HepG2 (cell line): ENCODE results near the gene MTMR4. TPM values are rescaled to one million over a fixed set of nuclear protein-coding genes. Genes with fewer than 3 reads are reported as not detected.

Source experiments
- ATAC-seq: fragments of 200-7000 bp; cut with Tn5 transposase; 3 replicates; pipeline ENCODE4 v1.9.1; 2020; ENCODE audit warnings: mild to moderate bottlenecking, moderate library complexity
- BruUV-seq: library from RNA; stranded (reverse); fragments of 400-500 nt; replicated peaks from 2 replicates; lab custom pipeline; 2021; lab: Mats Ljungman, UMichigan
- CTCF ChIA-PET: fragments of 300-600 bp; formaldehyde crosslinking; extraction: SDS; loops from one replicate; lab custom pipeline; 2021; ENCODE audit warnings: low total read pairs, inconsistent platforms, low intra/inter-chr PET ratio; lab: Yijun Ruan, JAX
- POLR2A ChIA-PET: fragments of 350-600 bp; sonication (Branson Sonifier 250); formaldehyde crosslinking; loops from one replicate; lab custom pipeline; 2020; ENCODE audit warnings: antibody characterized with exemption, inconsistent platforms; lab: Yijun Ruan, JAX
- DNase-seq: peaks from one replicate; pipeline ENCODE4 v3.0.0-alpha.2; 2015; ENCODE audit warnings: low spot score
- FAIRE-seq: peaks from 3 replicates; lab custom pipeline; 2011; peaks lifted over from hg19 to GRCh38; lab: Jason Lieb, UNC
- H2AFZ ChIP-seq: one replicate; pipeline ENCODE4 v1.6.1; 2011; ENCODE audit warnings: low read length, inconsistent platforms
- H3K27ac ChIP-seq: fragments of 300-600 bp; 3 replicates; pipeline ENCODE4 v1.8.0; 2011; ENCODE audit warnings: mixed run types, mild to moderate bottlenecking, mixed read lengths, low read length, inconsistent platforms; ENCODE audit not compliant: insufficient read depth; ENCODE audit errors: extremely low read length
- H3K27me3 ChIP-seq, 2 experiments: fragments of 200-600 bp in 1 of 2; 2 replicates in 1 of 2; 3 replicates in 1 of 2; pipeline versions ENCODE4 v1.6.0 to v1.8.0; 2011; ENCODE audit warnings: low read length in 2 of 2, mild to moderate bottlenecking in 2 of 2, moderate library complexity in 2 of 2, inconsistent platforms in 1 of 2; ENCODE audit not compliant: insufficient read depth in 2 of 2, control insufficient read depth in 1 of 2
- H3K36me3 ChIP-seq, 2 experiments: fragments of 200-600 bp in 1 of 2; replicated peaks in 1 of 2; 2 replicates in 1 of 2; 3 replicates in 1 of 2; pipeline versions ENCODE4 v1.5.1 to v1.8.0; 2011; ENCODE audit warnings: low read length in 2 of 2, inconsistent platforms in 1 of 2; ENCODE audit not compliant: insufficient read depth in 2 of 2, control insufficient read depth in 1 of 2
- H3K4me1 ChIP-seq: 2 replicates; pipeline ENCODE4 v1.5.1; 2012; ENCODE audit warnings: low read length, inconsistent platforms; ENCODE audit not compliant: insufficient read depth
- H3K4me2 ChIP-seq: 2 replicates; pipeline ENCODE4 v1.6.0; 2011; ENCODE audit warnings: low read depth, low read length, inconsistent platforms
- H3K4me3 ChIP-seq, 3 experiments: fragments of 200-600 bp in 1 of 3; sonication (generic), shearing (Covaris generic) in 1 of 3; replicated peaks in 1 of 3; 2 replicates each; pipeline ENCODE4 v1.5.1; 2011 to 2016; ENCODE audit warnings: low read length in 3 of 3, inconsistent platforms in 2 of 3, low read depth in 2 of 3, mild to moderate bottlenecking in 2 of 3, control low read depth in 1 of 3, mixed read lengths in 1 of 3; ENCODE audit not compliant: insufficient read depth in 1 of 3
- H3K79me2 ChIP-seq: one replicate; pipeline ENCODE4 v1.6.1; 2011; ENCODE audit warnings: low read length, inconsistent platforms; ENCODE audit not compliant: insufficient read depth
- H3K9ac ChIP-seq: 2 replicates; pipeline ENCODE4 v1.6.0; 2011; ENCODE audit warnings: mild to moderate bottlenecking, low read depth, low read length, inconsistent platforms; ENCODE audit not compliant: insufficient read depth
- H3K9me3 ChIP-seq: 2 replicates; pipeline ENCODE4 v1.5.1; 2012; ENCODE audit warnings: mild to moderate bottlenecking, low read length
- H4K20me1 ChIP-seq: 2 replicates; pipeline ENCODE4 v1.6.0; 2011; ENCODE audit warnings: inconsistent platforms, mild to moderate bottlenecking, low read length, moderate library complexity; ENCODE audit not compliant: insufficient read depth
- ATF4 ChIP-seq, 2 experiments: fragments of 450-650 bp in 1 of 2; sonication (generic) in 1 of 2; formaldehyde crosslinking; IDR thresholded peaks; 2 replicates each; pipeline versions ENCODE4 v1.5.0 to v1.8.0; 2020 to 2022; ENCODE audit warnings: mild to moderate bottlenecking in 1 of 2, missing genetic modification reagents in 1 of 2
- ELF1 ChIP-seq: sonication (generic); formaldehyde crosslinking; IDR thresholded peaks from 2 replicates; pipeline ENCODE4 v1.4.0; 2020; ENCODE audit warnings: missing genetic modification reagents
- EP300 ChIP-seq, 3 experiments: sonication (generic) in 1 of 3; formaldehyde crosslinking in 1 of 3; IDR thresholded peaks; 2 replicates each; pipeline versions ENCODE4 v1.5.1 to v1.6.1; 2011 to 2020; ENCODE audit warnings: low read depth in 2 of 3, low read length in 2 of 3, borderline replicate concordance in 1 of 3, improper control_type of control experiment in 1 of 3, mild to moderate bottlenecking in 1 of 3, missing genetic modification reagents in 1 of 3, moderate library complexity in 1 of 3
- HHEX ChIP-seq: IDR thresholded peaks from 2 replicates; pipeline ENCODE4 v1.6.1; 2016; ENCODE audit warnings: control low read depth
- MZF1 ChIP-seq: sonication (generic); formaldehyde crosslinking; IDR thresholded peaks from 2 replicates; pipeline ENCODE4 v1.8.1; 2023; ENCODE audit warnings: mild to moderate bottlenecking, missing genetic modification reagents, borderline replicate concordance
- NFYB ChIP-seq: sonication (generic); formaldehyde crosslinking; IDR thresholded peaks from 2 replicates; pipeline ENCODE4 v1.4.0; 2020; ENCODE audit warnings: missing genetic modification reagents
- PHB2 ChIP-seq: fragments of 450-650 bp; IDR thresholded peaks from 2 replicates; pipeline ENCODE4 v1.6.1; 2018; ENCODE audit not compliant: partially characterized antibody
- RBAK ChIP-seq: sonication (generic); formaldehyde crosslinking; IDR thresholded peaks from 2 replicates; pipeline ENCODE4 v1.5.1; 2020; ENCODE audit warnings: mild to moderate bottlenecking, missing genetic modification reagents
- RFX1 ChIP-seq: fragments of 450-650 bp; IDR thresholded peaks from 2 replicates; pipeline ENCODE4 v1.6.1; 2017
- RNF219 ChIP-seq: sonication (generic); formaldehyde crosslinking; IDR thresholded peaks from 2 replicates; pipeline ENCODE4 v1.5.0; 2020; ENCODE audit warnings: mild to moderate bottlenecking, missing genetic modification reagents
- SNAI1 ChIP-seq: sonication (generic); formaldehyde crosslinking; IDR thresholded peaks from 2 replicates; pipeline ENCODE4 v1.5.0; 2020; ENCODE audit warnings: mild to moderate bottlenecking, missing genetic modification reagents, borderline replicate concordance
- ZNF143 ChIP-seq: sonication (generic); formaldehyde crosslinking; IDR thresholded peaks from 2 replicates; pipeline ENCODE4 v1.4.0; 2020; ENCODE audit warnings: missing genetic modification reagents
- ZNF30 ChIP-seq: sonication (generic); formaldehyde crosslinking; IDR thresholded peaks from 2 replicates; pipeline ENCODE4 v1.5.0; 2020; ENCODE audit warnings: mild to moderate bottlenecking, missing genetic modification reagents
- ZNF546 ChIP-seq: sonication (generic); formaldehyde crosslinking; conservative IDR thresholded peaks from 2 replicates; pipeline ENCODE4 v1.8.1; 2023; ENCODE audit warnings: mild to moderate bottlenecking, missing genetic modification reagents
- ZNF674 ChIP-seq: sonication (generic); formaldehyde crosslinking; IDR thresholded peaks from 2 replicates; pipeline ENCODE4 v1.5.0; 2020; ENCODE audit warnings: low read depth, mild to moderate bottlenecking, missing genetic modification reagents
- ZNF776 ChIP-seq: sonication (generic); formaldehyde crosslinking; IDR thresholded peaks from 2 replicates; pipeline ENCODE4 v1.4.0; 2020; ENCODE audit warnings: mild to moderate bottlenecking, missing genetic modification reagents
- WGBS: methylation state at CpG from one replicate; pipeline ENCODE4 v1.1.6; 2017; ENCODE audit warnings: low lambda C conversion rate; 5-methylcytosine and 5-hydroxymethylcytosine counted together
- in situ Hi-C: cut with HindIII; loops from 2 replicates; pipeline ENCODE4 v1.10.0; 2017; ENCODE audit warnings: low pct_unique_long_range_greater_than_20kb; ENCODE audit not compliant: extremely low pct_ligation_motif_present
- intact Hi-C: fragments of 100-400 bp; cut with micrococcal nuclease; formaldehyde crosslinking; loops from one replicate; pipeline ENCODE4 v1.10.0; 2022; ENCODE audit not compliant: unreplicated experiment
- polyA plus RNA-seq, 8 experiments: library from polyadenylated mRNA; depleted of rRNA in 3 of 8; stranded (reverse) in 7 of 8; unstranded in 1 of 8; fragments of >200 nt; fragmentation: Illumina TruSeq in 4 of 8; extraction: Trizol in 4 of 8; gene quantifications; 2 replicates each; pipeline versions ENCODE4 v1.2.1 to v1.2.3, GENCODE V29; 2011 to 2016; ENCODE audit warnings: low read depth in 4 of 8, missing spikeins in 1 of 8, mixed read lengths in 1 of 8; ENCODE audit not compliant: insufficient read depth in 1 of 8
- total RNA-seq, 5 experiments: library from RNA; depleted of rRNA; stranded (reverse); fragments of >200 nt; fragmentation: Illumina TruSeq; extraction: Trizol; gene quantifications; 2 replicates each; pipeline ENCODE4 v1.2.3, GENCODE V29; 2016; ENCODE audit warnings: low read depth in 1 of 5

MTMR4 gene
- total and polyA plus RNA-seq, 2 of the 13 experiments (the other 11 are each of a cell fraction or from before 2014, with no cell fraction given): 62.5 to 65.1 TPM

GRCh38 chr17:58538811-58539409, 24.5 kb upstream of the MTMR4 start:
- Histone ChIP-seq H4K20me1 (no peaks in the 10 kb centered on the region), H2AFZ (no peak overlapping the region), H3K79me2 (no peaks in the 10 kb centered on the region), H3K36me3 (no peaks in the 10 kb centered on the region), H3K4me2 (no peak overlapping the region), H3K9me3 (no peaks in the 10 kb centered on the region), H3K9ac (no peak overlapping the region), H3K27me3 (peaks cover 0 to 25% of the 10 kb centered on the region in 2 experiments; a peak in 3 of 5 replicates), H3K4me3 (no peak overlapping the region), H3K4me1 (peaks cover 33% of the 10 kb centered on the region), H3K27ac (no peak overlapping the region)
- intact Hi-C loops (no loop called here), in situ Hi-C loops (loop anchor here (10.0 kb wide), 1 partner anchor 56 kb away; no protein-coding TSS in a partner anchor)
- no peak for ATAC-seq
- WGBS: 72% methylated on average over 5 of the region's 6 CpGs
- no peak for FAIRE-seq
- BruUV-seq: no TSS peak
- DNase-seq: no peak
- CTCF ChIA-PET: no interaction called here
- TF ChIP-seq NFYB (CRISPR knock-in tag) (no peak), HHEX (no peak), RBAK (CRISPR knock-in tag) (no peak), ZNF776 (CRISPR knock-in tag) (no peak), RFX1 (no peak), SNAI1 (CRISPR knock-in tag) (no peak), PHB2 (no peak), ZNF143 (no peak), ELF1 (CRISPR knock-in tag) (no peak), RNF219 (CRISPR knock-in tag) (no peak), ZNF546 (no peak), ZNF30 (CRISPR knock-in tag) (no peak), ATF4 (CRISPR knock-in tag; IDR thresholded peaks at IDR 0.05) (no peak), MZF1 (CRISPR knock-in tag) (no peak), ZNF674 (CRISPR knock-in tag) (no peak), EP300 (IDR thresholded peaks at IDR 0.05; ENCODE audit: low read depth in 2 of 2, low read length in 2 of 2) (no peak), EP300 (CRISPR knock-in tag; IDR thresholded peaks at IDR 0.05; ENCODE audit: borderline replicate concordance) (no peak)
- POLR2A ChIA-PET: no interaction called here
